B cell (primary cell): Measurements from ENCODE around the gene ANKRD33B. TPM values are rescaled to one million over a fixed set of nuclear protein-coding genes. Genes with fewer than 3 reads are reported as not detected.
A peak's percentile ranks its signal among the peaks of the same experiment; 100 is the strongest.

Experiments
- ATAC-seq: fragments of 200-7000 bp; cut with Tn5 transposase; one replicate; pipeline ENCODE4 v1.10.0; 2021; ENCODE audit warnings: low read depth, mild to moderate bottlenecking, moderate number of reproducible peaks, moderate library complexity
- CTCF ChIA-PET: fragments of 350-600 bp; sonication (Branson Sonifier 250); formaldehyde crosslinking; loops from one replicate; lab custom pipeline; 2021; ENCODE audit warnings: antibody characterized with exemption, inconsistent platforms; lab: Charles Lee
- POLR2A ChIA-PET: fragments of 350-600 bp; sonication (Branson Sonifier 250); formaldehyde crosslinking; loops from one replicate; lab custom pipeline; 2021; ENCODE audit warnings: antibody characterized with exemption; lab: Charles Lee
- DNase-seq: peaks from one replicate; pipeline ENCODE4 v3.0.0; 2013
- H2AFZ ChIP-seq: 2 replicates; pipeline ENCODE4 v1.6.1; 2012; ENCODE audit warnings: mild to moderate bottlenecking, low read depth, low read length; ENCODE audit not compliant: insufficient read depth, poor library complexity, severe bottlenecking
- H3K27ac ChIP-seq, 2 donors: 1 replicate in 1 of 2; 2 replicates in 1 of 2; pipeline ENCODE4 v1.5.1; 2012 to 2013; ENCODE audit warnings: low read length in 2 of 2, mild to moderate bottlenecking in 2 of 2, moderate library complexity in 1 of 2
- H3K27me3 ChIP-seq, 4 experiments: fragments of 200-600 bp in 1 of 4; sonication (generic) in 1 of 4; replicated peaks in 1 of 4; 1 replicate in 2 of 4; 2 replicates in 2 of 4; pipeline versions ENCODE4 v1.6.1 to v1.7.0; 2013 to 2016; ENCODE audit warnings: low read length in 3 of 4, mild to moderate bottlenecking in 2 of 4, mixed read lengths in 1 of 4, moderate library complexity in 1 of 4; ENCODE audit not compliant: insufficient read depth in 4 of 4, control insufficient read depth in 3 of 4; ENCODE audit errors: control extremely low read depth in 1 of 4
- H3K36me3 ChIP-seq, 2 experiments: replicated peaks in 1 of 2; 1 replicate in 1 of 2; 2 replicates in 1 of 2; pipeline versions ENCODE4 v1.6.1 to v1.7.1; 2013; ENCODE audit warnings: low read length in 1 of 2; ENCODE audit not compliant: insufficient read depth in 2 of 2, control insufficient read depth in 1 of 2; ENCODE audit errors: control extremely low read depth in 1 of 2, extremely low read depth in 1 of 2
- H3K4me1 ChIP-seq, 2 donors: fragments of 200-600 bp in 1 of 2; sonication (generic) in 1 of 2; 1 replicate in 1 of 2; 2 replicates in 1 of 2; pipeline versions ENCODE4 v1.5.1 to v1.6.1; 2013 to 2017; ENCODE audit warnings: low read length in 2 of 2; ENCODE audit not compliant: control insufficient read depth in 2 of 2, insufficient read depth in 2 of 2
- H3K4me2 ChIP-seq: replicated peaks from 2 replicates; pipeline ENCODE3; 2012; ENCODE audit warnings: mild to moderate bottlenecking, low read depth, low read length; ENCODE audit not compliant: poor library complexity, severe bottlenecking
- H3K4me3 ChIP-seq, 5 experiments: fragments of 200-600 bp in 1 of 5; sonication (generic) in 1 of 5; 1 replicate in 3 of 5; 2 replicates in 2 of 5; pipeline versions ENCODE4 v1.5.1 to v1.7.0; 2011 to 2016; ENCODE audit warnings: low read length in 4 of 5, mild to moderate bottlenecking in 4 of 5, low read depth in 2 of 5, control low read depth in 1 of 5, moderate library complexity in 1 of 5; ENCODE audit not compliant: insufficient read depth in 1 of 5; ENCODE audit errors: control extremely low read depth in 1 of 5, extremely low read depth in 1 of 5
- H3K79me2 ChIP-seq: fragments of 200-600 bp; sonication (generic); one replicate; pipeline ENCODE4 v1.6.0; 2016; ENCODE audit warnings: low read length; ENCODE audit not compliant: control insufficient read depth, insufficient read depth
- H3K9ac ChIP-seq: fragments of 200-600 bp; sonication (generic); 2 replicates; pipeline ENCODE4 v1.6.1; 2017; ENCODE audit warnings: mild to moderate bottlenecking, low read length, moderate library complexity
- H3K9me3 ChIP-seq, 3 donors: one replicate each; pipeline versions ENCODE4 v1.6.1 to v1.7.1; 2013; ENCODE audit warnings: low read length in 2 of 3; ENCODE audit not compliant: control insufficient read depth in 2 of 3, insufficient read depth in 1 of 3; ENCODE audit errors: control extremely low read depth in 1 of 3
- H4K20me1 ChIP-seq: 2 replicates; pipeline ENCODE4 v1.6.0; 2012; ENCODE audit warnings: mild to moderate bottlenecking, low read length; ENCODE audit not compliant: insufficient read depth, control insufficient read depth, poor library complexity, severe bottlenecking
- H3K27ac Mint-ChIP-seq: one replicate; pipeline ENCODE4 v1.8.0; 2021; ENCODE audit warnings: mixed read lengths
- H3K27me3 Mint-ChIP-seq: one replicate; pipeline ENCODE4 v1.8.0; 2021; ENCODE audit warnings: mixed read lengths
- H3K4me1 Mint-ChIP-seq: one replicate; pipeline ENCODE4 v1.8.0; 2021; ENCODE audit warnings: mixed read lengths
- H3K4me3 Mint-ChIP-seq: one replicate; pipeline ENCODE4 v1.8.0; 2021; ENCODE audit warnings: mixed read lengths
- H3K9me3 Mint-ChIP-seq: one replicate; pipeline ENCODE4 v1.8.0; 2022; ENCODE audit warnings: mixed read lengths; ENCODE audit not compliant: insufficient read depth
- EZH2 ChIP-seq: IDR thresholded peaks from 2 replicates; pipeline ENCODE4 v1.6.1; 2012; ENCODE audit warnings: borderline replicate concordance, low read depth, mild to moderate bottlenecking, moderate library complexity, low read length; ENCODE audit not compliant: insufficient read depth, poor library complexity, severe bottlenecking
- WGBS: methylation state at CpG from one replicate; pipeline ENCODE4 v1.1.5; 2013; ENCODE audit warnings: missing lambda C conversion rate; ENCODE audit not compliant: insufficient coverage; 5-methylcytosine and 5-hydroxymethylcytosine counted together
- intact Hi-C: fragments of 100-400 bp; cut with micrococcal nuclease; formaldehyde crosslinking; loops from one replicate; pipeline ENCODE4 v1.10.0; 2022
- polyA plus RNA-seq: library from polyadenylated mRNA; depleted of rRNA; stranded (reverse); fragments of >200 nt; gene quantifications from 2 replicates; pipeline ENCODE4 v1.2.3, GENCODE V29; 2012
- total RNA-seq, 2 donors: library from RNA; stranded (reverse); fragments of 120-200 nt in 1 of 2; gene quantifications; 1 replicate in 1 of 2; 2 replicates in 1 of 2; pipeline versions ENCODE4 v1.2.3 to v1.2.4, GENCODE V29; 2013 to 2022
- TF ChIP-seq, protein P1 (sequence below): fragments of 200-600 bp; IDR thresholded peaks from one replicate; pipeline ENCODE4 v1.8.0; 2022; ENCODE audit warnings: antibody characterized with exemption, mild to moderate bottlenecking

ANKRD33B gene
- total and polyA plus RNA-seq, 2 donors (not counting 1 experiment from before 2014, with no cell fraction given): 2.9 to 23.4 TPM

- POLR2A ChIA-PET: no interaction called here
- Histone ChIP-seq H3K27ac (no peak overlapping the region), H3K9ac (no peak overlapping the region), H3K4me3 (no peak overlapping the region), H3K4me1 (peaks cover 79 to 82% of the 10 kb centered on the region in 2 donors), H3K79me2 (peaks cover 88% of the 10 kb centered on the region), H3K4me2 (no peak overlapping the region), H3K27me3 (no peaks in the 10 kb centered on the region), H2AFZ (no peak overlapping the region), H3K9me3 (no peaks in the 10 kb centered on the region), H4K20me1 (peaks cover 85% of the 10 kb centered on the region), H3K36me3 (no peaks in the 10 kb centered on the region)
- no peak for DNase-seq
- WGBS: 100% methylated on average over 2 of the region's 2 CpGs
- Mint-ChIP-seq H3K27me3 (no peaks in the 10 kb centered on the region), H3K9me3 (no peaks in the 10 kb centered on the region), H3K27ac (no peak overlapping the region), H3K4me3 (peak overlapping the region; percentile 45), H3K4me1 (peaks cover 95% of the 10 kb centered on the region)
- ATAC-seq: no peak
- intact Hi-C loops: no loop called here
- CTCF ChIA-PET: interaction anchor here (0.7 to 1.3 kb wide), 2 partner anchors 29 to 46 kb away, joined by 3 to 5 read pairs; no protein-coding TSS in a partner anchor
- TF ChIP-seq EZH2: no peak
- TF ChIP-seq, protein P1, sequence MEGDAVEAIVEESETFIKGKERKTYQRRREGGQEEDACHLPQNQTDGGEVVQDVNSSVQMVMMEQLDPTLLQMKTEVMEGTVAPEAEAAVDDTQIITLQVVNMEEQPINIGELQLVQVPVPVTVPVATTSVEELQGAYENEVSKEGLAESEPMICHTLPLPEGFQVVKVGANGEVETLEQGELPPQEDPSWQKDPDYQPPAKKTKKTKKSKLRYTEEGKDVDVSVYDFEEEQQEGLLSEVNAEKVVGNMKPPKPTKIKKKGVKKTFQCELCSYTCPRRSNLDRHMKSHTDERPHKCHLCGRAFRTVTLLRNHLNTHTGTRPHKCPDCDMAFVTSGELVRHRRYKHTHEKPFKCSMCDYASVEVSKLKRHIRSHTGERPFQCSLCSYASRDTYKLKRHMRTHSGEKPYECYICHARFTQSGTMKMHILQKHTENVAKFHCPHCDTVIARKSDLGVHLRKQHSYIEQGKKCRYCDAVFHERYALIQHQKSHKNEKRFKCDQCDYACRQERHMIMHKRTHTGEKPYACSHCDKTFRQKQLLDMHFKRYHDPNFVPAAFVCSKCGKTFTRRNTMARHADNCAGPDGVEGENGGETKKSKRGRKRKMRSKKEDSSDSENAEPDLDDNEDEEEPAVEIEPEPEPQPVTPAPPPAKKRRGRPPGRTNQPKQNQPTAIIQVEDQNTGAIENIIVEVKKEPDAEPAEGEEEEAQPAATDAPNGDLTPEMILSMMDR: no peak
These were observed 17.5 kb downstream of the ANKRD33B start for GRCh38 chr5:10581424-10581748.

DNA sequence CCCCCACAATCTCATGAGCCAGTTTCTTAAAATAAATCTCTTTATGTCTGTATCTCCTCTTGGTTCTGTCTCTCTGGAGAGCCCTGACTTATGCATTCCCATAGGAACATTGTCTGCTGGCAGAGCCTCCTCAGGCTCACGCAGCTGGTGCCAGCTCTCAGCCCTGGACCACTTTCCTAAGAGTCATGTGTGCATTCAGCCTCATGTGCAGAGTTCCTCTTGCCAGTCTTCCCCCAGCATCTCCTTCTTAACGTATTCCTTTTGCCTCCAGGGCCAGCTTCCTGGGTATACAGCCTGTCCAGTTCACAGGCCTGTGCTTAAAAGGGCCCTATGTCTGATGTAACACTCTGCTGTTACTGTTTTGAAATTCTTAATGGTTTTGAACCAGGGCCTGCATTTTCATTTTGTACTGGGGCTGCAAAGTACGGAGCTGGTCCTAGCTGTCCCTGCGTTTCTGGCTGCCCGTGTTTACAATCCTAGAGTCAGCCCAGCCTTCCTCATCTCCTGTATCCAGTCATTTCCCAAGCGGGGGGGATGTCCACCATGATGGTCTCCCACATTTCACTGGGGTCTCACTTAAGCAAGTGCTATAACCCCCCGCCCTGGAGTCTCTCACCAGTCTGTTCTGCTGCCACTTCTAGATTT lies 18.1 kb downstream of the ANKRD33B start:
- Mint-ChIP-seq H3K27me3 (no peaks in the 10 kb centered on the region), H3K27ac (peak overlapping the region; percentile 20), H3K4me3 (no peak overlapping the region), H3K4me1 (peaks cover 94% of the 10 kb centered on the region), H3K9me3 (no peaks in the 10 kb centered on the region)
- ChIA-PET CTCF (interaction anchor here (0.7 to 1.3 kb wide), 2 partner anchors 29 to 45 kb away, joined by 3 to 5 read pairs; no protein-coding TSS in a partner anchor), POLR2A (no interaction called here)
- intact Hi-C loops: no loop called here
- Histone ChIP-seq H3K36me3 (no peaks in the 10 kb centered on the region), H3K27ac (no peak overlapping the region), H4K20me1 (peaks cover 85% of the 10 kb centered on the region), H3K27me3 (no peaks in the 10 kb centered on the region), H3K79me2 (peaks cover 85% of the 10 kb centered on the region), H3K4me1 (peaks cover 75 to 77% of the 10 kb centered on the region in 2 donors), H3K9me3 (no peaks in the 10 kb centered on the region), H3K4me2 (no peak overlapping the region), H3K4me3 (no peak overlapping the region), H2AFZ (no peak overlapping the region), H3K9ac (no peak overlapping the region)
- WGBS: 98% methylated on average over 5 of the region's 7 CpGs
- no peak for TF ChIP-seq EZH2
- TF ChIP-seq, protein P1: no peak
- no peak for ATAC-seq
- DNase-seq: no peak
